Measurements from ENCODE around the gene SERPINE3.

Gene SERPINE3

GRCh38 chr13:51339354-51339753 lies at the start of gene SERPINE3:
TSS of gene SERPINE3 (plus strand) at chr13:51339691. CDS start at chr13:51341092, 1,401 bp downstream.
- DNase-seq = no peak

- no peak for DNase-seq
These were observed 48.1 kb upstream of the SERPINE3 start for GRCh38 chr13:51291341-51291740.

- no peak for DNase-seq
These were observed 47.4 kb upstream of the SERPINE3 start for GRCh38 chr13:51292000-51292565.

- DNase-seq = no peak
These were observed 41.9 kb upstream of the SERPINE3 start for GRCh38 chr13:51297556-51297955.

- no peak for DNase-seq
These were observed 40.7 kb upstream of the SERPINE3 start for GRCh38 chr13:51298812-51299211.

GRCh38 chr13:51303063-51303552 lies 36.4 kb upstream of the SERPINE3 start:
- no peak for DNase-seq

GRCh38 chr13:51303882-51304281 lies 35.6 kb upstream of the SERPINE3 start:
- no peak for DNase-seq

GRCh38 chr13:51305271-51305967 lies 34.1 kb upstream of the SERPINE3 start:
- no peak for DNase-seq

GRCh38 chr13:51308781-51309180 lies 30.7 kb upstream of the SERPINE3 start:
- no peak for DNase-seq

- DNase-seq = no peak
These were observed 28.3 kb upstream of the SERPINE3 start for GRCh38 chr13:51311231-51311630.

GRCh38 chr13:51311957-51312520 lies 27.5 kb upstream of the SERPINE3 start:
- DNase-seq = no peak

- no peak for DNase-seq
These were observed 25.9 kb upstream of the SERPINE3 start for GRCh38 chr13:51313619-51314018.

GRCh38 chr13:51317262-51317661 lies 22.2 kb upstream of the SERPINE3 start:
- no peak for DNase-seq

GRCh38 chr13:51318015-51318414 lies 21.5 kb upstream of the SERPINE3 start:
- DNase-seq = no peak

GRCh38 chr13:51318876-51319275 lies 20.6 kb upstream of the SERPINE3 start:
- no peak for DNase-seq

GRCh38 chr13:51321836-51322235 lies 17.7 kb upstream of the SERPINE3 start:
- DNase-seq = no peak

GRCh38 chr13:51322826-51323225 lies 16.7 kb upstream of the SERPINE3 start:
- DNase-seq = no peak

GRCh38 chr13:51323824-51324511 lies 15.5 kb upstream of the SERPINE3 start:
- DNase-seq = no peak

- DNase-seq = no peak
These were observed 14.6 kb upstream of the SERPINE3 start for GRCh38 chr13:51324714-51325420.

GRCh38 chr13:51325837-51326236 lies 13.7 kb upstream of the SERPINE3 start:
- no peak for DNase-seq

- no peak for DNase-seq
These were observed 12.7 kb upstream of the SERPINE3 start for GRCh38 chr13:51326777-51327176.

GRCh38 chr13:51327961-51328360 lies 11.5 kb upstream of the SERPINE3 start:
- DNase-seq = no peak

- no peak for DNase-seq
These were observed 11.0 kb upstream of the SERPINE3 start for GRCh38 chr13:51328488-51328887.
